ENCODE results near the gene TENT4A.

- TF ChIP-seq CTCF (IDR thresholded peaks at IDR 0.05; ENCODE audit: low read depth, low read length), result no peak
- TF ChIP-seq EZH2phosphoT487 (IDR thresholded peaks at IDR 0.05; ENCODE audit: low read depth), result no peak
These were observed 61.5 kb downstream of the TENT4A start for GRCh38 chr5:6774721-6775204.
